ENCODE measurements around the gene KDM4C. TPM values are rescaled to one million over a fixed set of nuclear protein-coding genes. Genes with fewer than 3 reads are reported as not detected.

The KDM4C gene
- total RNA-seq, 2 donors from 2014 or later, result 26.1 to 47.8 TPM

DNA sequence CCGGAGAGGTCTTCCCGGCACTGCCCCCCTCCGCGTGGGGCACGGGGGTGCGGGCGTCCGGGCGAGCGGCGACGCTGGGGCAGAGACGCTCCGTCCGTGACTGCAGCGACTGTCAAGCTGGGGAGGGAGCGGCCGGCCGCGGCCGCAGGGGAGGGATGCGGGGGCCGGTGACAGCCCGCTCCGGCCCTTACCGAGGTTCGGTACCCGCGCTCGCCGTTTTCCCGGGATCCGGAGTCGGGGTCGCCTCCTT is 400 bp downstream of the KDM4C start:
- no peak for DNase-seq (ENCODE audit: low spot score)
- H3K9me3 ChIP-seq, result no peaks in the 10 kb centered on the region
- TF ChIP-seq, protein P1, sequence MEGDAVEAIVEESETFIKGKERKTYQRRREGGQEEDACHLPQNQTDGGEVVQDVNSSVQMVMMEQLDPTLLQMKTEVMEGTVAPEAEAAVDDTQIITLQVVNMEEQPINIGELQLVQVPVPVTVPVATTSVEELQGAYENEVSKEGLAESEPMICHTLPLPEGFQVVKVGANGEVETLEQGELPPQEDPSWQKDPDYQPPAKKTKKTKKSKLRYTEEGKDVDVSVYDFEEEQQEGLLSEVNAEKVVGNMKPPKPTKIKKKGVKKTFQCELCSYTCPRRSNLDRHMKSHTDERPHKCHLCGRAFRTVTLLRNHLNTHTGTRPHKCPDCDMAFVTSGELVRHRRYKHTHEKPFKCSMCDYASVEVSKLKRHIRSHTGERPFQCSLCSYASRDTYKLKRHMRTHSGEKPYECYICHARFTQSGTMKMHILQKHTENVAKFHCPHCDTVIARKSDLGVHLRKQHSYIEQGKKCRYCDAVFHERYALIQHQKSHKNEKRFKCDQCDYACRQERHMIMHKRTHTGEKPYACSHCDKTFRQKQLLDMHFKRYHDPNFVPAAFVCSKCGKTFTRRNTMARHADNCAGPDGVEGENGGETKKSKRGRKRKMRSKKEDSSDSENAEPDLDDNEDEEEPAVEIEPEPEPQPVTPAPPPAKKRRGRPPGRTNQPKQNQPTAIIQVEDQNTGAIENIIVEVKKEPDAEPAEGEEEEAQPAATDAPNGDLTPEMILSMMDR (IDR thresholded peaks at IDR 0.05), result no peak
- peak; percentile 6 for ATAC-seq (ENCODE audit: insufficient number of reproducible peaks, low FRiP score, low read depth)
- peak overlapping the region; percentile 91 for H3K4me3 ChIP-seq
- peak overlapping the region; percentile 96 to 97 for H3K27ac ChIP-seq
- H3K4me1 ChIP-seq (ENCODE audit: control insufficient read depth in 1 of 2, low read depth in 2 of 2), result peaks cover 3 to 6% of the 10 kb centered on the region in 2 donors
- no peaks in the 10 kb centered on the region for H3K27me3 ChIP-seq (replicated peaks; ENCODE audit: insufficient read depth)
- no peaks in the 10 kb centered on the region for H3K36me3 ChIP-seq

DNA sequence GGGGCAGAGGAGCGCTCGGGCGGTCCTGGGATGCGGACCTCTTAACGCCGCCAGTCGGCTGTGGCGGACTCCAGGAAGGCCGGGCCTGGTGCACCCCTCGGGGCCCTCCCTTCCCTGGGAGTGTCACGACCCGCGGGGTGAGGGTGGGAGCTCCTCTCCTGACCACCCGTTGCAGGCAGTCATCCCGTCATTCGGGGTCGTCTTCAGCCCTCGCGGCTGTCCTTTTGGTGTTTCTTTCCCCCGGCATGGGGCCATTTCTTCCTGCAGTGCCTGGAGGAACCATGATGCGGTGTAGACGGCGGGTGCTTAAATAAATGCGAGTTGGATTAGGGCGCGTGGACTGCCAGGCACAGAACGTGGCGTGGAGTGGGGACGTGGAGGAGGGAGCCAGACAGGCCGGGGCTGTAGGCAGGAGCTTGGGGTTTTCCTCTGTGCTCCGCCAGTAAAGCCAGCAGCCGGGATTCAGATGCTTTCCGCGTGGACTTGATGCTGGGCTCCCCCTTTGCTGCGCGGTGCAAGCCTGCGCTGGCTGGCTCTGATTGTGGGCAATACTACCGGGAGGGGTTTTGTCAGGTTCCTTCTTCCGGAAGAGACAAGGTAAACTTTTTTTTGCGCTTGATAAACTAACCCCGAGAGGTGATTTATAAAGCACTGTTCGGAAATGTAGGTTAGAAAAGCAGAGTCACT is 868 bp downstream of the KDM4C start:
- Histone ChIP-seq H3K9me3 (no peaks in the 10 kb centered on the region), H3K27ac (peak overlapping the region; percentile 96 to 97), H3K36me3 (no peaks in the 10 kb centered on the region), H3K4me3 (peak overlapping the region; percentile 91), H3K4me1 (ENCODE audit: control insufficient read depth in 1 of 2, low read depth in 2 of 2) (peaks cover 3 to 6% of the 10 kb centered on the region in 2 donors), H3K27me3 (replicated peaks; ENCODE audit: insufficient read depth) (no peaks in the 10 kb centered on the region)
- TF ChIP-seq, protein P1 (IDR thresholded peaks at IDR 0.05), result no peak
- no peak for ATAC-seq (ENCODE audit: insufficient number of reproducible peaks, low FRiP score, low read depth)
- DNase-seq (ENCODE audit: low spot score), result peak; percentile 14

DNA sequence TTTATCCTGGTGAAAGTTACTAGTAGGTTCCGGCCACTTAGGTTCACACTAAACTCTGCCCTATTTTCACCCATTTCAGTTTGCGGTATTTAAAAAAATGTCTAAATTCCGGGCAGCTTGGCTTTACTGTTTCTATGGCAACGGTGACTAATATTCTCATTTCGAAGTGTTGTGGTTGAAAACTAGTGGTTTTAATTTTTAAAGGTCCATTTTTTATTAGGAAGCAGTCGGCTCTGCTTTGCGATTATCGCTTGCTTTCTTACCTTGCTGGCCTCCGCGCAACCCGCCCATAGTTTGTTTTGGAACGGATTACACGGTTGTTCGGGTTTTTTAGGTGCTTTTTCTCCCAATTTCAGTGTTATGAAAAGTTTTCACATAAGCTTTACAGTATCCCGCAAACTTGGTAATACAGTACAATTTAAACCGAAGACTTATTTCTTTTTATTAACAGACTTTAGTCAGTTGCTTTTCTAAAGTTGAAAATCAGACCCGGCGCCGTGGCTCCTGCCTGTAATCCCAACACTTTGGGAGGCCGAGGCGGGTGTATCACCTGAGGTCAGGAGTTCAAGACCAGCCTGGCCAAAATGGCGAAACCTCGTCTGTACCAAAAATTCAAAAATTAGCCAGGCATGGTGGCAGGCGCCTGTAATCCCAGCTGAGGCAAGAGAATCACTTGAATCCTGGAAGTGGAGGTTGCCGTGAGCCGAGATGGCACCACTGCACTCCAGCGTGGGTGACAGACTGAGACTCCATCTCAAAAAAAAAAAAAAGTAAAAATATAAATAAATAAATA is 1.6 kb downstream of the KDM4C start:
- ATAC-seq (ENCODE audit: insufficient number of reproducible peaks, low FRiP score, low read depth) (no peak), DNase-seq (ENCODE audit: low spot score) (no peak)
- no peaks in the 10 kb centered on the region for H3K9me3 ChIP-seq
- peaks cover 3 to 6% of the 10 kb centered on the region in 2 donors for H3K4me1 ChIP-seq (ENCODE audit: control insufficient read depth in 1 of 2, low read depth in 2 of 2)
- no peaks in the 10 kb centered on the region for H3K27me3 ChIP-seq (replicated peaks; ENCODE audit: insufficient read depth)
- TF ChIP-seq, protein P1 (IDR thresholded peaks at IDR 0.05), result no peak
- peak overlapping the region; percentile 91 for H3K4me3 ChIP-seq
- no peaks in the 10 kb centered on the region for H3K36me3 ChIP-seq
- H3K27ac ChIP-seq, result peak overlapping the region; percentile 96 to 97

DNA sequence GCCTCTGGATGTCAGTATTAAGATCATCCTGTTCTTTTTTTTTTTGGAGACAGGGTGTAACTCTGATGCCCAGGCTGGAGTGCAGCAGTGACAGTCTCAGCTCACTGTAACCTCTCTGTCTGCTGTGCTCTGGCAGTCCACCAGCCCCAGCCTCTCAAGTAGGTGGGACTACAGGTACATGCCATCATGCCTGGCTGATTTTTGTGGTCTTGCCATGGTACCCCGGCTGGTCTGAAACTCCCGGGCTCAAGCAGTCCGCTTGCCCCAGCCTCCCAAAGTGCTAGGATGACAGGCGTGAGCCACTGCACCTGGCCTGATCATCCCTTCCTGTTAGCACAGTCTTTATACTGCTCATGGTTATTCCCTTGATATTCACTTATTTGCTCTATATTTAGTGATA is 3.5 kb downstream of the KDM4C start:
- no peak overlapping the region for H3K4me3 ChIP-seq
- no peak overlapping the region for H3K27ac ChIP-seq
- TF ChIP-seq, protein P1 (IDR thresholded peaks at IDR 0.05), result no peak
- ATAC-seq (ENCODE audit: insufficient number of reproducible peaks, low FRiP score, low read depth) (no peak), DNase-seq (ENCODE audit: low spot score) (no peak)
- no peaks in the 10 kb centered on the region for H3K36me3 ChIP-seq
- peaks cover 3 to 15% of the 10 kb centered on the region in 2 donors for H3K4me1 ChIP-seq (ENCODE audit: control insufficient read depth in 1 of 2, low read depth in 2 of 2)
- no peaks in the 10 kb centered on the region for H3K27me3 ChIP-seq (replicated peaks; ENCODE audit: insufficient read depth)
- no peaks in the 10 kb centered on the region for H3K9me3 ChIP-seq

DNA sequence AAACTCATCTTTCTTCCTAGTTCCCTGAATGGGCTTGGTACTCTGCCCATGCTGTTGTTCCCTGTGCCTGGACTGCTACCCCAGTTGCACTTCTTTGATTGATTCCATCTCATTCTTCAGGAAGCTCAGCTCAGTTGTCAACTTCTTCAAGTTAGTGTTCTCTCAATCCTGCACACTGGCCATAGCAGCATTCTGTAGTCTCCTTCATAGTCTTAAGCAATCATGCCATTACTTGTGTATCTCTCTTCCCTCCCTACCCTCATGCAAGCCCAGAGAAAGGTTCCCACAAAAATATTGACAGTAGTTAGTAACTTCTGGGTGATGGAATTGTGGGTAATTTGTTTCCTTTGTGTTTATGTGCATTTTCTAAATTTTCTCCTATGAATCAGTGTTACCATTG is 5.5 kb downstream of the KDM4C start:
- DNase-seq (ENCODE audit: low spot score) (no peak), ATAC-seq (ENCODE audit: insufficient number of reproducible peaks, low FRiP score, low read depth) (no peak)
- no peak overlapping the region for H3K4me3 ChIP-seq
- TF ChIP-seq, protein P1 (IDR thresholded peaks at IDR 0.05), result no peak
- no peaks in the 10 kb centered on the region for H3K36me3 ChIP-seq
- no peaks in the 10 kb centered on the region for H3K27me3 ChIP-seq (replicated peaks; ENCODE audit: insufficient read depth)
- H3K9me3 ChIP-seq, result no peaks in the 10 kb centered on the region
- H3K4me1 ChIP-seq (ENCODE audit: control insufficient read depth in 1 of 2, low read depth in 2 of 2), result peaks cover 0 to 10% of the 10 kb centered on the region in 2 donors
- no peak overlapping the region for H3K27ac ChIP-seq

All from thoracic aorta (tissue), 2 donors.